WTC11 (cell line): Measurements from ENCODE around the gene CPT2. TPM values are rescaled to one million over a fixed set of nuclear protein-coding genes. Genes with fewer than 3 reads are reported as not detected.

Experiments
- ATAC-seq: fragments of 200-7000 bp; cut with Tn5 transposase; 2 replicates; pipeline ENCODE4 v1.10.0; 2021; ENCODE audit warnings: mild to moderate bottlenecking, moderate library complexity
- CTCF ChIA-PET: fragments of 300-600 bp; sonication (Branson Sonifier 250); formaldehyde crosslinking; loops from one replicate; lab custom pipeline; 2021; ENCODE audit warnings: antibody characterized with exemption; lab: Charles Lee
- POLR2A ChIA-PET: fragments of 350-600 bp; sonication (Branson Sonifier 250); formaldehyde crosslinking; loops from one replicate; lab custom pipeline; 2021; ENCODE audit warnings: antibody characterized with exemption; lab: Charles Lee
- DNase-seq: peaks from one replicate; pipeline ENCODE4 v3.0.0; 2021; ENCODE audit warnings: low spot score
- H3K27ac Mint-ChIP-seq: 2 replicates; pipeline ENCODE4 v1.8.0; 2021; ENCODE audit warnings: mixed read lengths
- H3K27me3 Mint-ChIP-seq: 2 replicates; pipeline ENCODE4 v1.8.0; 2021; ENCODE audit warnings: low read depth, mild to moderate bottlenecking, moderate library complexity, mixed read lengths
- H3K36me3 Mint-ChIP-seq: 2 replicates; pipeline ENCODE4 v1.8.0; 2021; ENCODE audit warnings: mixed read lengths
- H3K4me1 Mint-ChIP-seq: 2 replicates; pipeline ENCODE4 v1.8.0; 2022; ENCODE audit warnings: mixed read lengths
- H3K4me3 Mint-ChIP-seq: 2 replicates; pipeline ENCODE4 v1.8.0; 2021; ENCODE audit warnings: mild to moderate bottlenecking, moderate library complexity, mixed read lengths
- H3K9me3 Mint-ChIP-seq: 2 replicates; pipeline ENCODE4 v1.8.0; 2021; ENCODE audit warnings: mixed read lengths
- ARID4B ChIP-seq: sonication (generic); formaldehyde crosslinking; IDR thresholded peaks from 2 replicates; pipeline ENCODE4 v1.8.0; 2023; ENCODE audit warnings: missing genetic modification reagents, mild to moderate bottlenecking, borderline replicate concordance
- ATF2 ChIP-seq: sonication (generic); formaldehyde crosslinking; IDR thresholded peaks from 2 replicates; pipeline ENCODE4 v1.8.1; 2022; ENCODE audit warnings: low read depth, missing genetic modification reagents, borderline replicate concordance
- ATF3 ChIP-seq: sonication (generic); formaldehyde crosslinking; conservative IDR thresholded peaks from 2 replicates; pipeline ENCODE4 v1.8.1; 2022; ENCODE audit warnings: mild to moderate bottlenecking, missing genetic modification reagents
- ATF6 ChIP-seq: sonication (generic); formaldehyde crosslinking; IDR thresholded peaks from 2 replicates; pipeline ENCODE4 v1.8.1; 2023; ENCODE audit warnings: mild to moderate bottlenecking, missing genetic modification reagents
- CDX4 ChIP-seq: fragments of 250-450 bp; sonication (Bioruptor Pico); IDR thresholded peaks from 2 replicates; pipeline ENCODE4 v1.9.0; 2021; ENCODE audit warnings: moderate library complexity, mild to moderate bottlenecking, inconsistent platforms, borderline replicate concordance
- CREB1 ChIP-seq: sonication (generic); formaldehyde crosslinking; IDR thresholded peaks from 2 replicates; pipeline ENCODE4 v1.8.0; 2023; ENCODE audit warnings: mild to moderate bottlenecking, missing genetic modification reagents
- CREM ChIP-seq: sonication (generic); formaldehyde crosslinking; IDR thresholded peaks from 2 replicates; pipeline ENCODE4 v1.8.1; 2022; ENCODE audit warnings: mild to moderate bottlenecking, missing genetic modification reagents, moderate library complexity
- ELF4 ChIP-seq: sonication (generic); formaldehyde crosslinking; IDR thresholded peaks from 2 replicates; pipeline ENCODE4 v1.8.1; 2022; ENCODE audit warnings: low read depth, mild to moderate bottlenecking, moderate library complexity, missing genetic modification reagents
- ERG ChIP-seq: fragments of 250-450 bp; sonication (Bioruptor Pico); IDR thresholded peaks from 2 replicates; pipeline ENCODE4 v1.8.0; 2021; ENCODE audit warnings: mild to moderate bottlenecking
- ESRRA ChIP-seq: sonication (generic); formaldehyde crosslinking; IDR thresholded peaks from 2 replicates; pipeline ENCODE4 v1.8.1; 2022; ENCODE audit warnings: mild to moderate bottlenecking, missing genetic modification reagents, borderline replicate concordance
- FOXP1 ChIP-seq: sonication (generic); formaldehyde crosslinking; IDR thresholded peaks from 2 replicates; pipeline ENCODE4 v1.8.0; 2022; ENCODE audit warnings: missing genetic modification reagents, mild to moderate bottlenecking, moderate library complexity, borderline replicate concordance
- GABPB1 ChIP-seq: sonication (generic); formaldehyde crosslinking; IDR thresholded peaks from 2 replicates; pipeline ENCODE4 v1.8.1; 2023; ENCODE audit warnings: mild to moderate bottlenecking, missing genetic modification reagents
- JAZF1 ChIP-seq: fragments of 250-450 bp; sonication (Bioruptor Pico); IDR thresholded peaks from 2 replicates; pipeline ENCODE4 v1.9.0; 2021; ENCODE audit warnings: moderate library complexity, mild to moderate bottlenecking, inconsistent platforms
- RELA ChIP-seq: sonication (generic); formaldehyde crosslinking; IDR thresholded peaks from 2 replicates; pipeline ENCODE4 v1.8.1; 2022; ENCODE audit warnings: missing genetic modification reagents, mild to moderate bottlenecking, borderline replicate concordance
- SP1 ChIP-seq: sonication (generic); formaldehyde crosslinking; conservative IDR thresholded peaks from 2 replicates; pipeline ENCODE4 v1.8.1; 2022; ENCODE audit warnings: missing genetic modification reagents
- TEAD4 ChIP-seq: sonication (generic); formaldehyde crosslinking; IDR thresholded peaks from 2 replicates; pipeline ENCODE4 v1.8.0; 2022; ENCODE audit warnings: mild to moderate bottlenecking, missing genetic modification reagents
- ZNF317 ChIP-seq: sonication (generic); formaldehyde crosslinking; IDR thresholded peaks from 2 replicates; pipeline ENCODE4 v1.8.1; 2023; ENCODE audit warnings: low read depth, mild to moderate bottlenecking, moderate library complexity, missing genetic modification reagents, borderline replicate concordance
- ZNF396 ChIP-seq: fragments of 250-450 bp; sonication (Bioruptor Pico); IDR thresholded peaks from 2 replicates; pipeline ENCODE4 v1.8.0; 2021; ENCODE audit warnings: mild to moderate bottlenecking, moderate library complexity, borderline replicate concordance
- ZNF425 ChIP-seq: fragments of 250-450 bp; sonication (Bioruptor Pico); conservative IDR thresholded peaks from 2 replicates; pipeline ENCODE4 v1.9.0; 2021; ENCODE audit warnings: mild to moderate bottlenecking
- total RNA-seq: library from RNA; stranded (reverse); gene quantifications from 3 replicates; pipeline ENCODE4 v1.2.3, GENCODE V29; 2021

Gene CPT2
- total RNA-seq, 1 experiment from 2014 or later, result 33.7 TPM

- no peak for ATAC-seq
- Mint-ChIP-seq H3K9me3 (no peaks in the 10 kb centered on the region), H3K36me3 (no peaks in the 10 kb centered on the region), H3K4me1 (peaks cover 10% of the 10 kb centered on the region), H3K27ac (no peak overlapping the region), H3K27me3 (no peaks in the 10 kb centered on the region), H3K4me3 (no peak overlapping the region)
- ChIA-PET POLR2A (no interaction called here), CTCF (interaction anchor here (0.7 to 2.0 kb wide), 20 partner anchors 9 to 343 kb away, joined by 3 to 9 read pairs (median 4); partner anchors contain the start of genes ECHDC2 and ZYG11A)
- no peak for TF ChIP-seq ZNF317 (CRISPR knock-in tag)
- TF ChIP-seq CDX4, result no peak
- TF ChIP-seq CREM (CRISPR knock-in tag), result no peak
- no peak for TF ChIP-seq ATF2 (CRISPR knock-in tag)
- TF ChIP-seq TEAD4 (CRISPR knock-in tag), result no peak
- DNase-seq, result no peak
These were observed 10.1 kb upstream of the CPT2 start for GRCh38 chr1:53186533-53186932.

- ATAC-seq (no peak), DNase-seq (no peak)
- no peaks in the 10 kb centered on the region for H3K9me3 Mint-ChIP-seq
- TF ChIP-seq ZNF425 (CRISPR knock-in tag), result no peak
- TF ChIP-seq FOXP1, result no peak
- no peak for TF ChIP-seq ZNF396 (CRISPR knock-in tag)
- TF ChIP-seq SP1 (CRISPR knock-in tag), result no peak
- ChIA-PET POLR2A (no interaction called here), CTCF (interaction anchor here (0.5 to 2.0 kb wide), 4 partner anchors 50 to 344 kb away, joined by 3 to 9 read pairs (median 6); partner anchors contain the start of gene ZYG11A)
- peaks cover 10% of the 10 kb centered on the region for H3K4me1 Mint-ChIP-seq
- H3K4me3 Mint-ChIP-seq, result no peak overlapping the region
- no peaks in the 10 kb centered on the region for H3K36me3 Mint-ChIP-seq
- H3K27ac Mint-ChIP-seq, result no peak overlapping the region
- peaks cover 3% of the 10 kb centered on the region; the same call in 1 of the 2 replicates for H3K27me3 Mint-ChIP-seq
These were observed 9.2 kb upstream of the CPT2 start for GRCh38 chr1:53187401-53187800.

GRCh38 chr1:53188099-53188498 is 8.5 kb upstream of the CPT2 start:
- Mint-ChIP-seq H3K27me3 (peaks cover 3% of the 10 kb centered on the region; the same call in 1 of the 2 replicates), H3K4me1 (peaks cover 10% of the 10 kb centered on the region), H3K36me3 (no peaks in the 10 kb centered on the region), H3K9me3 (no peaks in the 10 kb centered on the region), H3K4me3 (no peak overlapping the region), H3K27ac (no peak overlapping the region)
- no peak for ATAC-seq
- CTCF ChIA-PET, result no interaction called here
- no peak for DNase-seq
- POLR2A ChIA-PET, result no interaction called here
- no peak for TF ChIP-seq ARID4B (CRISPR knock-in tag)
- no peak for TF ChIP-seq ESRRA (CRISPR knock-in tag)
- TF ChIP-seq RELA (CRISPR knock-in tag), result no peak
- TF ChIP-seq CREB1, result no peak
- TF ChIP-seq GABPB1 (CRISPR knock-in tag), result no peak
- no peak for TF ChIP-seq JAZF1 (CRISPR knock-in tag)
- no peak for TF ChIP-seq ERG (CRISPR knock-in tag)
- TF ChIP-seq ATF6, result no peak
- TF ChIP-seq ATF3 (CRISPR knock-in tag), result no peak
- TF ChIP-seq ELF4, result no peak
